ENCODE measurements around the gene ZFAND3.

ZFAND3 gene

DNA sequence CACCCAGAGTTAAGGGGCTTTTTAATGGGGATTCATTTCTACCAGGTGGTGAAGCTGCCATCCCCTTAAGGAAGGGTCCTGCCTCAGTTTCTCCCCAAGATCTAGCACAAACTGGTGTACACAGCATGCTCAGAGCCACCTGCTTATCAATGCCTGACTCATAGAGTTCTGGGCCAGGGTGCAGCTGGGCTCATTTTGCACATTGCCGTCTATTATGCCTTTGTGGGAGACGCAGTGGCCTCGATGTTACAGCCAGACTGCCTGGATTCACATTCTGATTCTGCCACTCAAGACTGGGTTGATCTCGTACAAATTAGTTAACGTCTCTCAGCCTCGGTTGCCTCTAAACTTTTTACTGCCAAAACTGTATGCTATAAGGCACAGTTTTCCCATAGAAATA is 365.7 kb downstream of the ZFAND3 start:
- DNase-seq (ENCODE audit: low read depth in 2 of 2) = no peak

GRCh38 chr6:38185752-38186151 is 366.2 kb downstream of the ZFAND3 start:
- no peak for DNase-seq (ENCODE audit: low read depth in 2 of 2)

- no peak for DNase-seq (ENCODE audit: low read depth in 2 of 2)
Observed at GRCh38 chr6:38187325-38187724, 367.8 kb downstream of the ZFAND3 start.

- DNase-seq (ENCODE audit: low read depth in 2 of 2) = no peak
Observed at GRCh38 chr6:38187811-38188590, 368.5 kb downstream of the ZFAND3 start.

- no peak for DNase-seq (ENCODE audit: low read depth in 2 of 2)
Observed at GRCh38 chr6:38188677-38189335, 369.3 kb downstream of the ZFAND3 start.

DNA sequence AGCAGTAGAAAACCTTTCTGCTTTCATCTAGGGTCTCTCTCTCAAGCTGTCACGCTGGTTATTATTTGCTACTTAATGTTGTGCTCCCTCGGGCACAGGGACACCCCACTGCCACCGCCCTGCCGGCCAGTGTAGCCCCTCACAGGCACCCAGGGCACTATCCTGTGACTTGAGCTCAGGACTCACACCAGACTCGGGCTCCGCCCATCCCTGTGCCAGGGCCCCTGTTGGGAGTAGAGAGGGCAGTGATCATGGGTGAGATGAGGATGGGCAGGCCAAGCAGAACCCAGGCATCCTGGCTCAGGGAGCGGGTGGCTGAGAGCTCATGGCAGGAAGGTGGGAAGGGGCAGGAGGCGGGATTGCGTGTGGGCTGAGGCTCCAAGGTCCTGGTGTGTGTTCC is 371.9 kb downstream of the ZFAND3 start:
- DNase-seq (ENCODE audit: low read depth in 2 of 2) = no peak

- DNase-seq (ENCODE audit: low read depth in 2 of 2) = no peak
Observed at GRCh38 chr6:38192011-38192410, 372.5 kb downstream of the ZFAND3 start.

DNA sequence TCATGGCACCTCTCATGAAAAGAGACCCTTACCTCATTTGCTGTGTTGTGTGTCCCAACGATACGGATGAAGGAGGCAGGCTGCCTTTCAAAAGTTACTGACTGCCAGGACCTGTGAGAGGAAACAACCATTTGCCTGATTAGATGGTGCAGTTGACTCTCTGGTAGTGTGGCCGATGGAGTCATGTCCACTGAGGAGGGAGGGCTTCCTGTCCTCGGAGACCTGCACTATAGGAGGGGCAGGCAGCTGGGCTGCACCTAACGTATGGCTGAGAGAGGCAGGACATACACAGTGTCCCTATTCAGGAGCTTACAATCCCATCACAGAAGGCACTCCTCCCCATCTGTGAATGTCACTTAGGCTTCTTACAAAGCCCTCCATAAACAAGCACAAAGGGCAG is 373.0 kb downstream of the ZFAND3 start:
- no peak for DNase-seq (ENCODE audit: low read depth in 2 of 2)

DNA sequence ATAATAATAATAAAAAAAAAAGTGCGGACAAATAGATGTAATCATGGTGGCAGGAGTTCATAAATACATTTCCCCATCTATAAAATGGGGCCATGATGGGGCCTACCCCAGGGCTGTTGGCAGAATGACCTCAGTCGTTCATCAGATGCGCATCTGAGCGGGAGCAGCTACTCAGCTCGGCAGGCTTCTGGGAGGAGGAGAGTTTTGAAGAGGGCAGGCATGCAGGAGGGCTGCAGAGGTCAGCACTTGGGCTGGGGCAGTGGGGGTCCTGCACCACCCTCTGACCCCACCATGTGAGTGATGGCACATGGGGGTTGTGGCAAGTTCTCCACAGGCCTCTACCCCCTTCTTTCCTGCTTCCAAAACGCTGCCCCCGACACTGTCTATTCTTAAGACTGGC is 373.5 kb downstream of the ZFAND3 start:
- no peak for DNase-seq (ENCODE audit: low read depth in 2 of 2)

- DNase-seq (ENCODE audit: low read depth in 2 of 2) = no peak
Observed at GRCh38 chr6:38193481-38194281, 374.2 kb downstream of the ZFAND3 start.

DNA sequence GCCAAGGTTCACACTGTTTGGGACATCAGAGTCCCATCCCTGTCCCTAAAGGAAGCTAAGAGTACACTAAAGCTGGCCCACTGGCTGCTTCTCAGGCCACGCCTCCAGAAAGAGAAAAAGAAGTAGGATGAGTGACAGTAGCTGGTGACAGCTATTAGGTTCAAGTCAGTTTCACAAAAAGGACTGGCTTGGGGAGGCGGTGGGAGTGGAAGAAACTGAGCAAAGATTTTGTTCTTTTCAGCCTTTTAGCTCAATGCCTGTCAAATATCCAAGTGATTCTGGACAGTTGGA is 374.7 kb downstream of the ZFAND3 start:
- DNase-seq (ENCODE audit: low read depth in 2 of 2) = no peak

DNA sequence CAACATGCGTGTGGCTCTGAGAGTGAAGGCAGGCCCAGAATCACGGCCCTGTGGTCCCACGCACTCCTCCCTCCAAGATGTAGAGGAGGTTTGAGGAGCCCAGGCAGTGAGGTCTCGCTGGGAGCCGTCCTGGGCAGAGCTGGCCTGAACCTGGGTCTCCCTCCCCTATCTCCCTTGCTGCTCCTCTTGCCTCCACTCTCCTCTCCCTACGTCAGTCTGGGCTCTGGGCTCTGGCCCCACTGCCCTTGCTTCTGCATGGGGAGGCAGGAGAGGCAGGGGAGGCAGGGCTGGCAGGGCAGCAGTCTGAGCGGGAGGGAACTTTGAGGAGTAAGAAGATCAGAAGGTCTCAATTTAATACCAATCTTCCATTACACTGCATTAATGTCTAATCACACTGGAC is 375.1 kb downstream of the ZFAND3 start:
- DNase-seq (ENCODE audit: low read depth in 2 of 2) = no peak

- DNase-seq (ENCODE audit: low read depth in 2 of 2) = no peak
Observed at GRCh38 chr6:38195113-38195635, 375.6 kb downstream of the ZFAND3 start.

- DNase-seq (ENCODE audit: low read depth in 2 of 2) = no peak
Observed at GRCh38 chr6:38198219-38198618, 378.7 kb downstream of the ZFAND3 start.
